SK-N-SH treated with all-trans-retinoic acid at 6 μM for 48 hours (cell line): ENCODE measurements around the gene NACAD.

ENCODE experiments used
- ATAC-seq: fragments of 200-7000 bp; cut with Tn5 transposase; 3 replicates; pipeline ENCODE4 v1.9.1; 2020; ENCODE audit warnings: mild to moderate bottlenecking, moderate library complexity
- ARNTL ChIP-seq: fragments of 450-650 bp; formaldehyde crosslinking; IDR thresholded peaks from 2 replicates; pipeline ENCODE4 v1.5.0; 2020; ENCODE audit warnings: low read depth, mild to moderate bottlenecking, moderate library complexity, borderline replicate concordance
- CSDC2 ChIP-seq: fragments of 250-450 bp; sonication (Bioruptor Pico); IDR thresholded peaks from 2 replicates; pipeline ENCODE4 v1.5.0; 2020; ENCODE audit warnings: mild to moderate bottlenecking, moderate library complexity
- ESRRG ChIP-seq: fragments of 250-450 bp; sonication (Bioruptor Pico); IDR thresholded peaks from 2 replicates; pipeline ENCODE4 v1.6.1; 2021; ENCODE audit warnings: mild to moderate bottlenecking
- GLIS3 ChIP-seq: fragments of 250-450 bp; sonication (Bioruptor Pico); IDR thresholded peaks from 2 replicates; pipeline ENCODE4 v1.5.0; 2020; ENCODE audit warnings: mild to moderate bottlenecking, moderate library complexity
- ISL1 ChIP-seq: fragments of 250-450 bp; sonication (Bioruptor Pico); IDR thresholded peaks from 2 replicates; pipeline ENCODE4 v2.1.2; 2022; ENCODE audit warnings: mild to moderate bottlenecking, moderate library complexity
- OSR1 ChIP-seq: fragments of 250-450 bp; sonication (Bioruptor Pico); IDR thresholded peaks from 2 replicates; pipeline ENCODE4 v1.8.0; 2022; ENCODE audit warnings: moderate library complexity, mild to moderate bottlenecking, inconsistent platforms
- PPARA ChIP-seq: fragments of 250-450 bp; sonication (Bioruptor Pico); IDR thresholded peaks from 2 replicates; pipeline ENCODE4 v1.5.0; 2020; ENCODE audit warnings: mild to moderate bottlenecking, borderline replicate concordance
- RARB ChIP-seq: fragments of 250-450 bp; sonication (Bioruptor Pico); IDR thresholded peaks from 2 replicates; pipeline ENCODE4 v1.8.0; 2021; ENCODE audit warnings: mild to moderate bottlenecking, moderate library complexity
- SNAI2 ChIP-seq: fragments of 250-450 bp; sonication (Bioruptor Pico); IDR thresholded peaks from 2 replicates; pipeline ENCODE4 v1.5.0; 2020; ENCODE audit warnings: mild to moderate bottlenecking, moderate library complexity
- TCF4 ChIP-seq: fragments of 250-450 bp; sonication (Bioruptor Pico); IDR thresholded peaks from 2 replicates; pipeline ENCODE4 v1.8.0; 2021; ENCODE audit warnings: mild to moderate bottlenecking, moderate library complexity, borderline replicate concordance
- TOX ChIP-seq: fragments of 250-450 bp; sonication (Bioruptor Pico); IDR thresholded peaks from 2 replicates; pipeline ENCODE4 v1.8.0; 2021; ENCODE audit warnings: mild to moderate bottlenecking, moderate library complexity, borderline replicate concordance
- ZC3H10 ChIP-seq: fragments of 250-450 bp; sonication (Bioruptor Pico); IDR thresholded peaks from 2 replicates; pipeline ENCODE4 v1.5.1; 2021; ENCODE audit warnings: mild to moderate bottlenecking, moderate library complexity
- ZFP3 ChIP-seq: fragments of 250-450 bp; sonication (Bioruptor Pico); IDR thresholded peaks from 2 replicates; pipeline ENCODE4 v1.5.0; 2020; ENCODE audit warnings: mild to moderate bottlenecking, moderate library complexity
- ZFP30 ChIP-seq: fragments of 450-650 bp; formaldehyde crosslinking; IDR thresholded peaks from 2 replicates; pipeline ENCODE4 v1.5.0; 2022; ENCODE audit warnings: mild to moderate bottlenecking, moderate library complexity
- ZNF565 ChIP-seq: fragments of 450-650 bp; formaldehyde crosslinking; conservative IDR thresholded peaks from 2 replicates; pipeline ENCODE4 v1.5.0; 2020; ENCODE audit warnings: low read depth, mild to moderate bottlenecking, moderate library complexity
- ZNF70 ChIP-seq: fragments of 450-650 bp; formaldehyde crosslinking; IDR thresholded peaks from 2 replicates; pipeline ENCODE4 v1.5.0; 2020; ENCODE audit warnings: mild to moderate bottlenecking, moderate library complexity
- ZNF8 ChIP-seq: fragments of 450-650 bp; formaldehyde crosslinking; IDR thresholded peaks from 2 replicates; pipeline ENCODE4 v1.5.0; 2020; ENCODE audit warnings: mild to moderate bottlenecking, moderate library complexity
- TF ChIP-seq, protein P1 (sequence below): fragments of 250-450 bp; sonication (Bioruptor Pico); IDR thresholded peaks from 2 replicates; pipeline ENCODE4 v1.8.0; 2020; ENCODE audit warnings: mild to moderate bottlenecking, moderate library complexity, borderline replicate concordance
- TF ChIP-seq, protein P2 (sequence below): fragments of 250-450 bp; sonication (Bioruptor Pico); IDR thresholded peaks from 2 replicates; pipeline ENCODE4 v1.5.1; 2021; ENCODE audit warnings: mild to moderate bottlenecking, moderate library complexity
- TF ChIP-seq, protein P3 (sequence below): fragments of 250-450 bp; sonication (Bioruptor Pico); IDR thresholded peaks from 2 replicates; pipeline ENCODE4 v1.8.0; 2021; ENCODE audit warnings: low read depth, mild to moderate bottlenecking, moderate library complexity, borderline replicate concordance
- TF ChIP-seq, protein P4 (sequence below): fragments of 250-450 bp; sonication (Bioruptor Pico); IDR thresholded peaks from 2 replicates; pipeline ENCODE4 v1.5.1; 2020; ENCODE audit warnings: low read depth, mild to moderate bottlenecking, moderate library complexity
- TF ChIP-seq, protein P5 (sequence below): fragments of 250-450 bp; sonication (Bioruptor Pico); IDR thresholded peaks from 2 replicates; pipeline ENCODE4 v1.5.0; 2020; ENCODE audit warnings: mild to moderate bottlenecking, moderate library complexity

The NACAD gene

DNA sequence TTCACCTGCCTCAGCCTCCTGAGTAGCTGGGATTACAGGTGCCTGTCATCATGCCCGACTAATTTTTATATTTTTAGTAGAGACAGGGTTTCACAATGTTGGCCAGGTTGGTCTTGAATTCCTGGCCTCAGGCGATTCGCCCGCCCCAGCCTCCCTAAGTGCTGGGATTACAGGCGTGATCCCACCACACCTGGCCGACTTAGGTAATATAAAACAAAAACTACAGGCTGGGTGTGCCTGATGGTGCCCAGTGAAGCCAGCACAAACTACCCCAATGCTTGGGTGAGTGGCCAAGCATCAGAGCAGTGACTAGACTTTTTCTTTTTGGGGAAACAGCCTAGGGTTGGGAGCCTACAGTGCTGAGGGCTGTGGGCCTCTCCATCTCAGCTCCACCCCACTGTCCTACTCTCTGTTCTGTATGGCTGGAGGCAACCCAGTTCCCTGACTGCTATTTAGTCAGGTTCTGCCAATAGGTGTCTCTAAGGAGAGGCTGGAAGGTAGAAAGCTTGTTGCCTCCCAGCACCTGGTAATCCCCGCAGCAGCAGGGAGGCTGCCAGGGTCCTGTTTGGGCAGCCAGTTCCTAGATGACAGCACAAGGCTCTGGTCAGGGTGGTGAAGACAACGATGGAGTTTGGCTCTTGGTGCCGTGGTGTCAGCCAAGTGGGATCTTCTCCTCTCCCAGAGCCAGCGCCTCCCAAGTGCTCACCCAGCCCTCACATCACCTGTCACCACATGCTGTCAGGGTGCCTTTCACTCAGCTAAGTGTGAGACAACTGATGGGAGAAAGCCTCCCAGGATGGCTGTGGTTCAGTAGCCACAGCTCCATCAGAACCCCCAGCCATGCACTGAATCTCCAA is 10.4 kb upstream of the NACAD start:
- TF ChIP-seq ZNF8 (CRISPR knock-in tag) (no peak), ZFP3 (CRISPR knock-in tag) (no peak), ARNTL (no peak), TCF4 (no peak), ZC3H10 (CRISPR knock-in tag) (no peak), OSR1 (CRISPR knock-in tag) (no peak), CSDC2 (CRISPR knock-in tag) (no peak), TOX (CRISPR knock-in tag) (no peak), ISL1 (CRISPR knock-in tag) (no peak), SNAI2 (no peak), RARB (no peak), ESRRG (no peak), ZNF70 (CRISPR knock-in tag) (no peak), ZNF565 (CRISPR knock-in tag) (no peak), GLIS3 (no peak)
- TF ChIP-seq, protein P1, sequence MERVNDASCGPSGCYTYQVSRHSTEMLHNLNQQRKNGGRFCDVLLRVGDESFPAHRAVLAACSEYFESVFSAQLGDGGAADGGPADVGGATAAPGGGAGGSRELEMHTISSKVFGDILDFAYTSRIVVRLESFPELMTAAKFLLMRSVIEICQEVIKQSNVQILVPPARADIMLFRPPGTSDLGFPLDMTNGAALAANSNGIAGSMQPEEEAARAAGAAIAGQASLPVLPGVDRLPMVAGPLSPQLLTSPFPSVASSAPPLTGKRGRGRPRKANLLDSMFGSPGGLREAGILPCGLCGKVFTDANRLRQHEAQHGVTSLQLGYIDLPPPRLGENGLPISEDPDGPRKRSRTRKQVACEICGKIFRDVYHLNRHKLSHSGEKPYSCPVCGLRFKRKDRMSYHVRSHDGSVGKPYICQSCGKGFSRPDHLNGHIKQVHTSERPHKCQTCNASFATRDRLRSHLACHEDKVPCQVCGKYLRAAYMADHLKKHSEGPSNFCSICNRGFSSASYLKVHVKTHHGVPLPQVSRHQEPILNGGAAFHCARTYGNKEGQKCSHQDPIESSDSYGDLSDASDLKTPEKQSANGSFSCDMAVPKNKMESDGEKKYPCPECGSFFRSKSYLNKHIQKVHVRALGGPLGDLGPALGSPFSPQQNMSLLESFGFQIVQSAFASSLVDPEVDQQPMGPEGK (CRISPR knock-in tag) = no peak
- TF ChIP-seq, protein P2, sequence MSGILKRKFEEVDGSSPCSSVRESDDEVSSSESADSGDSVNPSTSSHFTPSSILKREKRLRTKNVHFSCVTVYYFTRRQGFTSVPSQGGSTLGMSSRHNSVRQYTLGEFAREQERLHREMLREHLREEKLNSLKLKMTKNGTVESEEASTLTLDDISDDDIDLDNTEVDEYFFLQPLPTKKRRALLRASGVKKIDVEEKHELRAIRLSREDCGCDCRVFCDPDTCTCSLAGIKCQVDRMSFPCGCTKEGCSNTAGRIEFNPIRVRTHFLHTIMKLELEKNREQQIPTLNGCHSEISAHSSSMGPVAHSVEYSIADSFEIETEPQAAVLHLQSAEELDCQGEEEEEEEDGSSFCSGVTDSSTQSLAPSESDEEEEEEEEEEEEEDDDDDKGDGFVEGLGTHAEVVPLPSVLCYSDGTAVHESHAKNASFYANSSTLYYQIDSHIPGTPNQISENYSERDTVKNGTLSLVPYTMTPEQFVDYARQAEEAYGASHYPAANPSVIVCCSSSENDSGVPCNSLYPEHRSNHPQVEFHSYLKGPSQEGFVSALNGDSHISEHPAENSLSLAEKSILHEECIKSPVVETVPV (CRISPR knock-in tag) = no peak
- TF ChIP-seq, protein P3, sequence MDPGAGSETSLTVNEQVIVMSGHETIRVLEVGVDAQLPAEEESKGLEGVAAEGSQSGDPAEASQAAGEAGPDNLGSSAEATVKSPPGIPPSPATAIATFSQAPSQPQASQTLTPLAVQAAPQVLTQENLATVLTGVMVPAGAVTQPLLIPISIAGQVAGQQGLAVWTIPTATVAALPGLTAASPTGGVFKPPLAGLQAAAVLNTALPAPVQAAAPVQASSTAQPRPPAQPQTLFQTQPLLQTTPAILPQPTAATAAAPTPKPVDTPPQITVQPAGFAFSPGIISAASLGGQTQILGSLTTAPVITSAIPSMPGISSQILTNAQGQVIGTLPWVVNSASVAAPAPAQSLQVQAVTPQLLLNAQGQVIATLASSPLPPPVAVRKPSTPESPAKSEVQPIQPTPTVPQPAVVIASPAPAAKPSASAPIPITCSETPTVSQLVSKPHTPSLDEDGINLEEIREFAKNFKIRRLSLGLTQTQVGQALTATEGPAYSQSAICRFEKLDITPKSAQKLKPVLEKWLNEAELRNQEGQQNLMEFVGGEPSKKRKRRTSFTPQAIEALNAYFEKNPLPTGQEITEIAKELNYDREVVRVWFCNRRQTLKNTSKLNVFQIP = no peak
- TF ChIP-seq, protein P4, sequence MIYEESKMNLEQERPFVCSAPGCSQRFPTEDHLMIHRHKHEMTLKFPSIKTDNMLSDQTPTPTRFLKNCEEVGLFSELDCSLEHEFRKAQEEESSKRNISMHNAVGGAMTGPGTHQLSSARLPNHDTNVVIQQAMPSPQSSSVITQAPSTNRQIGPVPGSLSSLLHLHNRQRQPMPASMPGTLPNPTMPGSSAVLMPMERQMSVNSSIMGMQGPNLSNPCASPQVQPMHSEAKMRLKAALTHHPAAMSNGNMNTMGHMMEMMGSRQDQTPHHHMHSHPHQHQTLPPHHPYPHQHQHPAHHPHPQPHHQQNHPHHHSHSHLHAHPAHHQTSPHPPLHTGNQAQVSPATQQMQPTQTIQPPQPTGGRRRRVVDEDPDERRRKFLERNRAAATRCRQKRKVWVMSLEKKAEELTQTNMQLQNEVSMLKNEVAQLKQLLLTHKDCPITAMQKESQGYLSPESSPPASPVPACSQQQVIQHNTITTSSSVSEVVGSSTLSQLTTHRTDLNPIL (CRISPR knock-in tag) = no peak
- TF ChIP-seq, protein P5, sequence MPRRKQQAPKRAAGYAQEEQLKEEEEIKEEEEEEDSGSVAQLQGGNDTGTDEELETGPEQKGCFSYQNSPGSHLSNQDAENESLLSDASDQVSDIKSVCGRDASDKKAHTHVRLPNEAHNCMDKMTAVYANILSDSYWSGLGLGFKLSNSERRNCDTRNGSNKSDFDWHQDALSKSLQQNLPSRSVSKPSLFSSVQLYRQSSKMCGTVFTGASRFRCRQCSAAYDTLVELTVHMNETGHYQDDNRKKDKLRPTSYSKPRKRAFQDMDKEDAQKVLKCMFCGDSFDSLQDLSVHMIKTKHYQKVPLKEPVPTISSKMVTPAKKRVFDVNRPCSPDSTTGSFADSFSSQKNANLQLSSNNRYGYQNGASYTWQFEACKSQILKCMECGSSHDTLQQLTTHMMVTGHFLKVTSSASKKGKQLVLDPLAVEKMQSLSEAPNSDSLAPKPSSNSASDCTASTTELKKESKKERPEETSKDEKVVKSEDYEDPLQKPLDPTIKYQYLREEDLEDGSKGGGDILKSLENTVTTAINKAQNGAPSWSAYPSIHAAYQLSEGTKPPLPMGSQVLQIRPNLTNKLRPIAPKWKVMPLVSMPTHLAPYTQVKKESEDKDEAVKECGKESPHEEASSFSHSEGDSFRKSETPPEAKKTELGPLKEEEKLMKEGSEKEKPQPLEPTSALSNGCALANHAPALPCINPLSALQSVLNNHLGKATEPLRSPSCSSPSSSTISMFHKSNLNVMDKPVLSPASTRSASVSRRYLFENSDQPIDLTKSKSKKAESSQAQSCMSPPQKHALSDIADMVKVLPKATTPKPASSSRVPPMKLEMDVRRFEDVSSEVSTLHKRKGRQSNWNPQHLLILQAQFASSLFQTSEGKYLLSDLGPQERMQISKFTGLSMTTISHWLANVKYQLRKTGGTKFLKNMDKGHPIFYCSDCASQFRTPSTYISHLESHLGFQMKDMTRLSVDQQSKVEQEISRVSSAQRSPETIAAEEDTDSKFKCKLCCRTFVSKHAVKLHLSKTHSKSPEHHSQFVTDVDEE (CRISPR knock-in tag) = no peak
- peak; percentile 22 for ATAC-seq

DNA sequence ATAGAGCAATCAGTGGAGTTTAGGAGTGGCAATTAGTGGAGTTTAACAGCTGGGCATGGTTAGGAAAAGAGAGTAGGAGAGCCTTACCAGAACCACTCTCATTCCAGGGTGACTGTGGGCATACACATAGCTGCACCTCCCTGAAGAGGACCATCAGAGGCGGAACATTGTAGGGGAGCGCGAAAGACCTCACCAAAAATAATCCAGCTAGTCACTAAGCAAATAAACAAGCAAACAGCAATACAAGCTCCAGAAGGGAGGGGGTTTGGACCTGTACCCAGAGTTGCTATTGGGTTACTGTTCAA is 4.1 kb upstream of the NACAD start:
- no peak for ATAC-seq
- TF ChIP-seq ISL1 (CRISPR knock-in tag) (no peak), ESRRG (no peak)

DNA sequence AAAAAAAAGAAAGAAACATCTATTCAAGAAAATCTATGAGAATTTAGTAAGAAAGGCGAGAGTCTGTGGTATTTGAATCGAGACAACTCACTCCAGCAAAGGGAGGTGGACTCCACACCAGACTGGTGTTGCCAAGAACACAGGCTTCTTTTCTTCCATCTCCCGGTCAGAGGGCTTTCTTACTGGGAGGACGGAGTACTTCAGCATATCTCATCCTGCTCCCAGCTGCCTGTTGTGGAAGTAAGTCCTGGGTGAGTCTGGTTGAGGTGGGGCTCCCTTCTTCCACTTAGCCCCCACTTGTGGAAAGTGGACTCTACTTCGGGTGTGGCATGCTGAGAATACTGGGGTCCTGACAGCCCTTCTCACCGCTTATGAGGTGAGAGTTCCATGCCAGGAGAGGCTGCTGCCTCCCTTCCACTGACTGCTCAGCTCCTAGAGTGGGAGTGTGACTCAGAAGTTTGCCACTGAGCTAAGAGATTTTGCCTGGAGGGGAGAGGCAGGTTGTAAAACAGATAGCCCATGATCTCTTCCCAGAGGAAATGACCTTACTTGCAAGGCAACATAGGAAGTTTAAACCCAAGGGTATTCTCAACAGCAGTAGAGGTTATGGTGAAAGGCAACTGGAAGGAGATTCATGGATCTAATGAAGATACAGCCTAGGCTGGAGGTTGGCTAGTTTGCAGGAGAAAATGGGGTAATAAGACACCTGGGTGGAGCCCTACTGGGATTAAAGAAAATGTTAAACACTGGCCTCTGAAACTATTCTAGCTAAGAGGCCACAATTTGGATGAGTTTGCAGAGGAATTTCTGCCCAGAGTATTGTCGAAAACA is 3.5 kb upstream of the NACAD start:
- no peak for ATAC-seq
- TF ChIP-seq ZNF70 (CRISPR knock-in tag) = no peak
- TF ChIP-seq PPARA (CRISPR knock-in tag) = no peak
- no peak for TF ChIP-seq ZNF565 (CRISPR knock-in tag)
- no peak for TF ChIP-seq SNAI2
- no peak for TF ChIP-seq TCF4
- no peak for TF ChIP-seq ISL1 (CRISPR knock-in tag)
- no peak for TF ChIP-seq ZFP3 (CRISPR knock-in tag)
- no peak for TF ChIP-seq ZNF8 (CRISPR knock-in tag)
- no peak for TF ChIP-seq ZC3H10 (CRISPR knock-in tag)
- TF ChIP-seq ESRRG = no peak
- TF ChIP-seq, protein P1 (CRISPR knock-in tag) = no peak
- TF ChIP-seq TOX (CRISPR knock-in tag) = no peak
- TF ChIP-seq ARNTL = no peak
- TF ChIP-seq, protein P4 (CRISPR knock-in tag) = no peak
- no peak for TF ChIP-seq GLIS3
- TF ChIP-seq ZFP30 = no peak
